Activated naive CD8-positive, alpha-beta T cell treated with anti-CD3 and anti-CD28 coated beads, Interleukin-2, amount 50 U/mL, for 24 hours (primary cell): Measurements from ENCODE around the gene ACTA1.
"Not testable (repeated sequence)": the region's sequence is repeated elsewhere in the genome, so short reads cannot be mapped to it uniquely, and the experiment has no call there.

Experiments used
- ATAC-seq: fragments of 150-1000 bp; cut with Tn5 transposase; one replicate; pipeline ENCODE4 v1.10.0; 2021
- DNase-seq: peaks from one replicate; pipeline ENCODE4 v3.0.0; 2021
- H3K27ac Mint-ChIP-seq: one replicate; pipeline ENCODE4 v1.8.0; 2021; ENCODE audit warnings: mild to moderate bottlenecking, mixed read lengths
- H3K27me3 Mint-ChIP-seq: one replicate; pipeline ENCODE4 v1.8.0; 2021; ENCODE audit warnings: mixed read lengths
- H3K36me3 Mint-ChIP-seq: one replicate; pipeline ENCODE4 v1.8.0; 2021; ENCODE audit warnings: low read depth, mixed read lengths
- H3K4me1 Mint-ChIP-seq: one replicate; pipeline ENCODE4 v1.8.0; 2021; ENCODE audit warnings: mixed read lengths
- H3K4me3 Mint-ChIP-seq: one replicate; pipeline ENCODE4 v1.8.0; 2021; ENCODE audit warnings: mild to moderate bottlenecking, moderate library complexity, mixed read lengths
- H3K9me3 Mint-ChIP-seq: one replicate; pipeline ENCODE4 v1.8.0; 2021; ENCODE audit warnings: mixed read lengths

ACTA1 gene

DNA sequence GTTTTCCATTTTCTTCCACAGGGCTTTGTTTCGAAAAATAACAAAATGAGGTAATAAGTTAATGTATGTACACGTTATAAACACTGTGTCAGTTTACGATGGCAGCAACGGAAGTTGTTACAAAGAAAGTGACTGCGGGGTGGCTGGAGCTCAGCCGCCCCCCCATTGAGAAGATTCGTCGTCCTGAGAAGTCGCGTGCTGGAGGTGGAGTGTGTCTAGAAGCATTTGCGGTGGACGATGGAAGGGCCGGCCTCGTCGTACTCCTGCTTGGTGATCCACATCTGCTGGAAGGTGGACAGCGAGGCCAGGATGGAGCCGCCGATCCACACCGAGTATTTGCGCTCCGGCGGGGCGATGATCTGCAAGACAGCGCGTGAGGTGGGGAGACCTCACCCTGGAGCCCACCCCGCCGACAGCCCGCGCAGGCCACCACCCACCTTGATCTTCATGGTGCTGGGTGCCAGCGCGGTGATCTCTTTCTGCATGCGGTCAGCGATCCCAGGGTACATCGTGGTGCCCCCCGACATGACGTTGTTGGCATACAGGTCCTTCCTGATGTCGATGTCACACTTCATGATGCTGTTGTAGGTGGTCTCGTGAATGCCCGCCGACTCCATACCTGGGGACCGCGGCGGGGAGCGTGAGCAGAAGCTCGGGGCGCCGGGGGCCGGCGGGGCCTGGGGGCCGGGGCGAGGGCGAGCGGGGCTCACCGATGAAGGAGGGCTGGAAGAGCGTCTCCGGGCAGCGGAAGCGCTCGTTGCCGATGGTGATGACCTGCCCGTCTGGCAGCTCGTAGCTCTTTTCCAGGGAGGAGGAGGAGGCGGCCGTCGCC lies 2.4 kb downstream of the ACTA1 start:
- ATAC-seq (no peak), DNase-seq (no peak)
- Mint-ChIP-seq H3K4me3 (peak overlapping the region; percentile 72), H3K4me1 (peaks cover 16% of the 10 kb centered on the region), H3K36me3 (peaks cover 2% of the 10 kb centered on the region), H3K27me3 (peaks cover 77% of the 10 kb centered on the region), H3K27ac (no peak overlapping the region), H3K9me3 (no peaks in the 10 kb centered on the region)

DNA sequence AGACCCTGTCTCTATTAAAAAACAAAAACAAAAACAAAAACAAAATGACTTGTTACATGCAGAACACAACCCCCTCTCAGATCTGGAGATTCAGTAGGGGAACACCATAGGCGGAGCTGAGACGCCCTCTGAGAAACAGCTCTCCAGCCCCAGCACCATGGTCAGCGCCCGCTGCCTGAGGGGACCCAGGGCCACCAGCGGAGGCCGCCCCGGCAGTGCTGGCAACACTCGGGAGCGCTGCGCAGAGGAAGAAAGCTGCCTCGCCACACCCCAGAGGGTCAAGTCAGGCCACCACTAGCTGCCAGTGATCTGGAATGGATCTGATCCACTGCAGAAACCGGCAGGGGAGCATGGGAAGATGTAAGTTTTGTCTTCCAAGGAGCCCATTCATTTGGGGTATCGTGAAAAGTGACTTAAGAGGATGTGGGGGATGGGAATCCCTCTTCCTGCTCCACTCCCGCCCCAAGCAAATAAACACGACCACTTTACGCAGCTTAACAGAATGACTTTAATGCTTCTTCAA lies 3.1 kb downstream of the ACTA1 start:
- no peak overlapping the region for H3K27ac Mint-ChIP-seq
- ATAC-seq (peak; percentile 42), DNase-seq (peak; percentile 69)
- H3K4me1 Mint-ChIP-seq, result peaks cover 16% of the 10 kb centered on the region
- H3K9me3 Mint-ChIP-seq, result no peaks in the 10 kb centered on the region
- peaks cover 79% of the 10 kb centered on the region for H3K27me3 Mint-ChIP-seq
- H3K36me3 Mint-ChIP-seq, result peaks cover 2% of the 10 kb centered on the region
- peak overlapping the region; percentile 72 for H3K4me3 Mint-ChIP-seq

- ATAC-seq, result no peak
- H3K36me3 Mint-ChIP-seq, result peaks cover 2% of the 10 kb centered on the region
- H3K27ac Mint-ChIP-seq, result no peak overlapping the region
- H3K4me1 Mint-ChIP-seq, result peaks cover 16% of the 10 kb centered on the region
- H3K27me3 Mint-ChIP-seq, result peaks cover 78% of the 10 kb centered on the region
- no peak overlapping the region for H3K4me3 Mint-ChIP-seq
- no peak for DNase-seq
- peaks cover 7% of the 10 kb centered on the region for H3K9me3 Mint-ChIP-seq
Measured at GRCh38 chr1:229428256-229428655, 5.6 kb downstream of the ACTA1 start.

DNA sequence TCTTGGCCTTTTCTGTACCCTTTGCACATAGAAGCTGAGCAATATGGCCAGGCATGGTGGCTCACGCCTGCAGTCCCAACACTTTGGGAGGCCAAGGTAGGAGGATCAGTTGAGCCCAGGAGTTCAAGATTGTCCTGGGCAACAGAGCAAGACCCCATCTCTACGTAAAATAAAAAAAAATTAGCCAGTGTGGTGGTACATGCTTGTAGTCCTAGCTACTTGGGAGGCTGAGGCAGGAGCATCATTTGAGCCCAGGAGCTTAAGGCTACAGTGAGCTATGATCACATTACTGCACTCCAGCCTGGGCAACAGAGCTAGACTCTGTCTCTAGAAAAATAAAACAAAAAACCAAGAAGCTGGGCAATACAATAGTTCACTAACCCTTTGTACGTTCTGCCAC lies 6.3 kb downstream of the ACTA1 start:
- no peak for ATAC-seq
- no peak overlapping the region for H3K27ac Mint-ChIP-seq
- H3K27me3 Mint-ChIP-seq, result peaks cover 77% of the 10 kb centered on the region
- peaks cover 12% of the 10 kb centered on the region for H3K9me3 Mint-ChIP-seq
- peaks cover 13% of the 10 kb centered on the region for H3K4me1 Mint-ChIP-seq
- no peak for DNase-seq
- peaks cover 4% of the 10 kb centered on the region for H3K36me3 Mint-ChIP-seq
- H3K4me3 Mint-ChIP-seq, result no peak overlapping the region

GRCh38 chr1:229425564-229426159 lies 8.2 kb downstream of the ACTA1 start:
- no peak for ATAC-seq
- H3K27me3 Mint-ChIP-seq, result peaks cover 63% of the 10 kb centered on the region
- H3K4me1 Mint-ChIP-seq, result peaks cover 1% of the 10 kb centered on the region
- peaks cover 2% of the 10 kb centered on the region for H3K36me3 Mint-ChIP-seq
- peaks cover 12% of the 10 kb centered on the region for H3K9me3 Mint-ChIP-seq
- no peak for DNase-seq
- no peak overlapping the region for H3K4me3 Mint-ChIP-seq
- no peak overlapping the region for H3K27ac Mint-ChIP-seq

GRCh38 chr1:229420765-229421164 lies 13.1 kb downstream of the ACTA1 start:
- H3K4me1 Mint-ChIP-seq, result no peaks in the 10 kb centered on the region
- peaks cover 34% of the 10 kb centered on the region for H3K27me3 Mint-ChIP-seq

DNA sequence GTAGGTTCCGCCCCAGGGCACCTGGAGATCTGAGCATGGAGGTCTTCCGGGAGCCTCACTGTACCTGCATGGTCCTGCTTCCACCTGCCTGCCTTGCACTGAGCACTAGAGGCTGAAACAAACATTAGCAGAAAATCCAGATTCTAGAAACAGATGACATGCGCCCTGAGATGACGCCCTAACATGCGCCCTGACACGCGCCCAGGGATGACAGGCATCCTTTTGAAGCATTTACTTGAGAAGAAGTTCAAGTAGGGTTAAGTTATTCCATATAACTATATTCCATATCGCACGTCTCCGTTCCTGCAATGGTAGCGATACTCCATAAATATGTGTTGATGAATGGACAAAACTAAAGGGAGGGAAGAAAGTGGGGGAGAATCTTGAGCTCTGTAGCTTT lies 13.7 kb downstream of the ACTA1 start:
- Mint-ChIP-seq H3K4me3 (no peak overlapping the region), H3K36me3 (peaks cover 2% of the 10 kb centered on the region), H3K27me3 (peaks cover 30% of the 10 kb centered on the region), H3K4me1 (no peaks in the 10 kb centered on the region), H3K27ac (no peak overlapping the region), H3K9me3 (peaks cover 12% of the 10 kb centered on the region)
- ATAC-seq, result no peak
- no peak for DNase-seq

More at GRCh38 chr1:229420765-229421164, 13.1 kb downstream of the ACTA1 start:
- no peak for ATAC-seq
- no peak overlapping the region for H3K27ac Mint-ChIP-seq
- peaks cover 12% of the 10 kb centered on the region for H3K9me3 Mint-ChIP-seq
- H3K4me3 Mint-ChIP-seq, result no peak overlapping the region
- H3K36me3 Mint-ChIP-seq, result peaks cover 2% of the 10 kb centered on the region
- DNase-seq, result no peak

DNA sequence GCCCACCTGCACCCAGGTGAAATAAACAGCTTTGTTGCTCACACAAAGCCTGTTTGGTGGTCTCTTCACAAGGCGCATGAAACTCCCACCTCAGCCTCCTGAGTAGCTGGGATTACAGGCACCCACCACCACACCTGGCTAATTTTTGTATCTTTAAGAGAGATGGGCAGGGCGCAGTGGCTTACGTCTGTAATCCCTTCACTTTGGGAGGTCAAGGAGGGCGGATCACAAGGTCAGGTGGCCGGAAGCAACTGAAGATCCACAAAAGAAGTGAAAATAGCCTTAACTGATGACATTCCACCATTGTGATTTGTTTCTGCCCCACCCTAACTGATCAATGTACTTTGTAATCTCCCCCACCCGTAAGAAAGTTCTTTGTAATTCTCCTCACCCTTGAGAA lies 15.3 kb downstream of the ACTA1 start:
- H3K36me3 Mint-ChIP-seq, DNase-seq, ATAC-seq, H3K4me3 Mint-ChIP-seq, H3K27ac Mint-ChIP-seq, H3K9me3 Mint-ChIP-seq, H3K4me1 Mint-ChIP-seq: not testable (repeated sequence)
- H3K27me3 Mint-ChIP-seq, result peaks cover 24% of the 10 kb centered on the region

DNA sequence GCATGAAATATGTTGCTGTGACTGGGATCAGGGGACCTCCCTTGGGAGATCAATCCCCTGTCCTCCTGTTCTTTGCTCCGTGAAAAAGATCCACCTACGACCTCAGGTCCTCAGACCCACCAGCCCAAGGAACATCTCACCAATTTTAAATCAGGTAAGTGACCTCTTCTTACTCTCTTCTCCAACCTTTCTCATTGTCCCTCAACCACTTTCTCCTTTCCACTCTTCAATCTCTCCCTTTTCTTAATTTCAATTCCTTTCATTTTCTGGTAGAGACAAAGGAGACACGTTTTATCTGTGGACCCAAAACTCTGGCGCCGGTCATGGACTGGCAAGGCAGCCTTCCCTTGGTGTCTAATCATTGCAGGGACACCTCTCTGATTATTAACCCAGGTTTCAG lies 21.1 kb downstream of the ACTA1 start:
- peaks cover 11% of the 10 kb centered on the region for H3K4me1 Mint-ChIP-seq
- not testable (repeated sequence) for H3K9me3 Mint-ChIP-seq, H3K27ac Mint-ChIP-seq

DNA sequence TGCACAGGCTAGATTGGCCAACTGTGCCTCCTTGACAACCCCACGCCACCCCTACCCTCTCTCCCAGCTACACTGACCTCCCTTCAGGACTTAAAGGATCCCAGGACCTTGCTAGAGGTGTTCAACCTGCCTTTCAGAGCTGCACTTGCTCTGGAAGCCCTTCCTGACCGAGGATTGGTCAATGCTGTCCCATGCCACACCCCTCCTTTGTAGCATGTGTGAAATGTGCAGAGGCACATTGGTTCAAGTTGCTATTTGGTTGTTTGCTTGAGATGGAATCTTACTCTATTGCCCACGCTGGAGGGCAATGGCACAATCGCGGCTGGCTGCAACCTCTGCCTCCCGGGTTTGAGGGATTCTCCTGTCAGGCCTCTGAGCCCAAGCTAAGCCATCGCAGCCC lies 21.8 kb downstream of the ACTA1 start:
- H3K4me1 Mint-ChIP-seq, result peaks cover 16% of the 10 kb centered on the region
- H3K9me3 Mint-ChIP-seq, result no peaks in the 10 kb centered on the region
- DNase-seq (no peak), ATAC-seq (no peak)
- H3K4me3 Mint-ChIP-seq, result no peak overlapping the region
- H3K27me3 Mint-ChIP-seq, result peaks cover 56% of the 10 kb centered on the region
- no peak overlapping the region for H3K27ac Mint-ChIP-seq
- H3K36me3 Mint-ChIP-seq, result no peaks in the 10 kb centered on the region

More for the DNA sequence above, 21.1 kb downstream of the ACTA1 start:
- H3K4me3 Mint-ChIP-seq, ATAC-seq, DNase-seq, H3K36me3 Mint-ChIP-seq: not testable (repeated sequence)
- H3K27me3 Mint-ChIP-seq, result peaks cover 49% of the 10 kb centered on the region

DNA sequence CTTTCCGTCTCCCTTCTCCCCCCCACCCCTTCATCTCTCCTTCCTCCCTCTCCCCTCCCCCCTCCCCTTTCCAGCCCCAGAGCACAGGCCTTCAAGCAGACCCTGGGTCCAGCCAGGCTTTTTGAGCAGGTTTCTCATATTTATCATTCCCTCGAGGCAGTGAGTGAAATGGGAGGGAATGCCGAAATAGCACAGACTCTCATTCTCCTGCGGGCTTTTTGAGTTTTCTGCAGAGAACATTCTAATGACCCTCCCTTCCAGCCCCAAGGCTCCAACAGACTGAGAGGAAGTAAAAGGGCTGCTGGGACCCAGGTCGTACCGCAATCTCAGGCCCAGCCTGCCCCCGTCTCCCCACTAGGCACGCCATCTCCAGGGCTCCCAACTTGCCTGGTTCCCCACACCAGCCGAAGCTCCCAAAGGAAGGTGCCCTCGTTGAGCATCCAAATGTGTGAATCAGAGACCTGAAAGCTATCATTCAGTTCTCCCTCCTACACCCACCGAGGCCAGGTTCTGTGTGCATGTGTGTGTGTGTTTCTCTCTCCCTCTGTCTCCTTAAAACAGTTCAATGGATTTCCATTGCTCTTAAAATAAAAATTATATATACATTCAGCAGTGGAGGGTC lies 22.3 kb downstream of the ACTA1 start:
- DNase-seq (no peak), ATAC-seq (no peak)
- Mint-ChIP-seq H3K4me1 (peaks cover 20% of the 10 kb centered on the region), H3K4me3 (no peak overlapping the region), H3K27ac (no peak overlapping the region), H3K27me3 (peaks cover 61% of the 10 kb centered on the region), H3K9me3 (no peaks in the 10 kb centered on the region), H3K36me3 (no peaks in the 10 kb centered on the region)

DNA sequence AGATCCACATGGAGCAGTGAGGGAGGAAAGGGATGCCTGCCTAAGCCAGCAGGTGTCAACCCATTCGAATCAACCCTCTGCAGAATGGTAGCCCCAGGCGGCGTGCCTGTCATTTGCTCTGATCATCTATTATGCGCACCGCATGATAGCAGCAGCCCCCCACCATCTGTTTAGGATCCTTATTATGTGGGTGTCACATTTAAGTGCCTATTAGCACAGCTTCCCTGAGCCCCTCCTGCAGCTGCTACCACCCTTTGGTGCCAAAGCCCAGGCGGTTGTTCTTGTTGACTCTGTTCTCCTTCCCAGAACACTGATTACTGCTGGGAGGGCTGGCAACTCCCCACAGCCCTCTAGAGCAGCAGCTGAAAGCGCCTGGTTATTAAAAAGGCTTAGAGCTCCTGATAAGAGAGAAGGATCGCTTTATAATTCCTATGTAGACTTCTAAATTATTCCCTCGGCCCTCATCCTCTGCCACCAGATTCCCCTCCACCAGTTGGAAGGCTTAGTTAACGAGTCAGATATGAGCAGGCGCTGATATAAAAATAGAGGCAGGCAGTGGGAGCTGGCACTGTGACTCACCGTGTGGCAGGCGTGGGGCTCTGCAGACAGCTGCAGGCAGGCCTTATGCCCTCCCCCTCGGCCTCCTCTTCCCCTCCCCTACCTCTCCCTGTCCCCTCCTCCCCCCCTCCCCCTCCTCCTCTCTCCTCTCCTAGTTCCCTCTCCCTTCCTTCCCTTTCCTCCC lies 23.0 kb downstream of the ACTA1 start:
- DNase-seq (peak; percentile 20), ATAC-seq (peak; percentile 83)
- H3K27me3 Mint-ChIP-seq, result peaks cover 67% of the 10 kb centered on the region
- H3K27ac Mint-ChIP-seq, result no peak overlapping the region
- H3K4me3 Mint-ChIP-seq, result no peak overlapping the region
- no peaks in the 10 kb centered on the region for H3K36me3 Mint-ChIP-seq
- no peaks in the 10 kb centered on the region for H3K9me3 Mint-ChIP-seq
- peaks cover 20% of the 10 kb centered on the region for H3K4me1 Mint-ChIP-seq

DNA sequence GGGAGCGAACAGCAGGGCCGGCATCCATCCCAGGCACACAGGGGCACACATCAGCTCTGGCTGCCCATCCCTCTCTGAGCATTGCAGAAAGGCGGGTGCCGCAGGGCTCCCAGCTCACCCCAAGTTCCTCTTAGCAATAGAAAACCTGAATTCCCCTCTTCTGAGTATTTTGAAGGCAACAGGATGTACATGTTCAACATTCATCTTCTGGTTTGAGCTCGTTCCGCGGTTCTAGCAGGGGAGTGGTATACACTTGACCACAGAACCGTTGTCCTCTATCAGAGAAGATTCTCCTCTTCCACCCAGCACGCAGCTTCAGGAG lies 23.6 kb downstream of the ACTA1 start:
- H3K9me3 Mint-ChIP-seq, result no peaks in the 10 kb centered on the region
- H3K36me3 Mint-ChIP-seq, result no peaks in the 10 kb centered on the region
- ATAC-seq, result no peak
- DNase-seq, result no peak
- H3K27me3 Mint-ChIP-seq, result peaks cover 72% of the 10 kb centered on the region
- H3K4me1 Mint-ChIP-seq, result peaks cover 20% of the 10 kb centered on the region
- H3K27ac Mint-ChIP-seq, result no peak overlapping the region
- no peak overlapping the region for H3K4me3 Mint-ChIP-seq

DNA sequence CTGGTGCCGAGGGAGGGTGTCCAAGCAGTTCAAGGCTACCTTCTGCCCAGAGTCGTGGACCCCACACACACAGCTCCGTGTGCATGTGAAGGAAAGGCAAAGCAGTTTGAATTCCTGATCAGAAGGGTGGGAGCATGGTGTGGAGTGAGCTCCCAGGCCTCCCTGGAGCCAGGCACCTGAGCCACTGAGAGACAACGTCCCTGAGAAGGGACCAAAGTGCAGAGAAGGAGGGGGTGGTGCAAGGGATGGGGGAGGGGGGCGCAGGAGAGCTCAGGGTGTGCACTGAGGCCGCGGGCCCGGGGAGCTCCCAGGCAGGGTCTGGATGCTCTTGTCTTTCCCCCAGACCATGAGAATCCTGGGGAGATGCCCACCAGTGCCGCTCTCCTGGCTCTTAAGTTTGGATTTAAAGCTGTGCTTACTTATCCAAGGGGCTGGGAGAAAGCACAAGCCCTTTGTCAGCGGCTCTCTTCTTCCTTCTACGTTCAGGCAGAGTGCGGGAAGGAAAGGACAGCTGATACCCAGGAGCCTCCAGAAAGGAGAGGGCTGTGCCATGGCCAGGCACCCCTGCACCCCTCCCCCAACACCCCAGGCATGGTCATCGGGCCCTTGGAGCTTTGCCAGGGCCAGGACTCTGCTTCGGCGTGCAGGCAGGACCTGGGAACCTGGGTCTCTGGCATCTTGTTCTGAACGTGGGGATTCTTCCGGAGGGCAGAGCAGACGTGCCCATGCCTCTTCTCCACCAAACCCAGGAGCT lies 24.1 kb downstream of the ACTA1 start:
- Mint-ChIP-seq H3K27me3 (peaks cover 76% of the 10 kb centered on the region), H3K4me3 (no peak overlapping the region), H3K4me1 (peaks cover 20% of the 10 kb centered on the region), H3K36me3 (no peaks in the 10 kb centered on the region), H3K27ac (no peak overlapping the region), H3K9me3 (no peaks in the 10 kb centered on the region)
- ATAC-seq, result no peak
- DNase-seq, result no peak
